Measurements from ENCODE around the gene SLC16A7. TPM values are rescaled to one million over a fixed set of nuclear protein-coding genes. Genes with fewer than 3 reads are reported as not detected.

The SLC16A7 gene
- total and polyA plus RNA-seq, 2 of the 8 experiments (the other 6 are each of a cell fraction or from before 2014, with no cell fraction given): 0.74 to 4.3 TPM

GRCh38 chr12:59629890-59630289 lies 34.1 kb downstream of the SLC16A7 start (continued):
- no peak for TF ChIP-seq SIN3A (conservative IDR thresholded peaks at IDR 0.05 in 1 of 2, IDR thresholded peaks at IDR 0.05 in 1 of 2; ENCODE audit: low read depth in 1 of 2, low read length in 2 of 2)
- TF ChIP-seq EGR1 (IDR thresholded peaks at IDR 0.05; ENCODE audit: borderline replicate concordance, low read depth, low read length): no peak
- TF ChIP-seq TAF1 (IDR thresholded peaks at IDR 0.05; ENCODE audit: low read depth, low read length): no peak
- TF ChIP-seq POLR2A (IDR thresholded peaks at IDR 0.05; ENCODE audit: control extremely low read depth in 1 of 2, low read depth in 2 of 2, low read length in 2 of 2): no peak
- TF ChIP-seq CBX8 (IDR thresholded peaks at IDR 0.05; ENCODE audit: borderline replicate concordance, low read depth, low read length): no peak

All from H1 (cell line).